ENCODE measurements around the gene RCVRN. TPM values are rescaled to one million over a fixed set of nuclear protein-coding genes. Genes with fewer than 3 reads are reported as not detected.

RCVRN gene
- total and polyA plus RNA-seq, 2 of the 13 experiments (the other 11 are each of a cell fraction or from before 2014, with no cell fraction given), result not detected

DNA sequence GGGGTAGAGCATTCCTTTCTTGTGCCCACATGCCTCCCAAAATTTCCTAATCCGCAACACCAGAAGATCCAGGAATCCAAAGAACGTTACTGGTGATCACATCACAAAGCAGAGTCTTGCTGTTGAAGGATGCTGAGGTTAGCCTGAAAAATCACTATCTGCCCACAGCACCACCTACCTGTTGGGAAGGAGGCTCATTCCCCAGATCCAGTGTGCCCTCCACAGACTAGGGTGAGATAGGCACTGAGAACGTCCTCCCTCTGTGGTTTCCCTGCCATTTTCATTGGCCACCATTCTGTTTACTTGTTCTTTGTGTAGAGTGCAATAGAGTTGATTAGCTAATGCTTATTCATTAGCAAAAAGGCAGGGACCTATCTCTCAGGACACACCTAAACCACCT is 30.3 kb downstream of the RCVRN start:
- no peak overlapping the region for H3K27ac ChIP-seq (ENCODE audit: extremely low read length, insufficient read depth, low read length)

GRCh38 chr17:9872852-9873251 is 32.2 kb downstream of the RCVRN start:
- Histone ChIP-seq H3K9ac (ENCODE audit: insufficient read depth, low read depth, low read length) (no peak overlapping the region), H4K20me1 (ENCODE audit: insufficient read depth, low read length) (no peaks in the 10 kb centered on the region), H3K27me3 (ENCODE audit: control insufficient read depth in 1 of 2, insufficient read depth in 2 of 2, low read length in 2 of 2) (peaks cover 1 to 25% of the 10 kb centered on the region in 2 experiments; a peak in 3 of 5 replicates), H3K4me2 (ENCODE audit: low read depth, low read length) (no peak overlapping the region), H3K79me2 (ENCODE audit: insufficient read depth, low read length) (no peaks in the 10 kb centered on the region), H3K27ac (ENCODE audit: extremely low read length, insufficient read depth, low read length) (no peak overlapping the region), H3K4me3 (replicated peaks in 1 of 3; ENCODE audit: insufficient read depth in 1 of 3, low read depth in 2 of 3, low read length in 3 of 3) (no peak overlapping the region), H3K4me1 (ENCODE audit: insufficient read depth, low read length) (no peaks in the 10 kb centered on the region), H3K9me3 (ENCODE audit: low read length) (no peaks in the 10 kb centered on the region), H3K36me3 (replicated peaks in 1 of 2; ENCODE audit: control insufficient read depth in 1 of 2, insufficient read depth in 2 of 2, low read length in 2 of 2) (no peaks in the 10 kb centered on the region), H2AFZ (ENCODE audit: low read length) (no peak overlapping the region)
- WGBS (ENCODE audit: low lambda C conversion rate), result 0% methylated on average over 3 of the region's 6 CpGs
- ATAC-seq, result no peak
- POLR2A ChIA-PET, result no interaction called here
- in situ Hi-C loops (cut with HindIII; ENCODE audit: extremely low pct_ligation_motif_present, low pct_unique_long_range_greater_than_20kb) (no loop called here), intact Hi-C loops (cut with micrococcal nuclease; ENCODE audit: unreplicated experiment) (no loop called here)
- TF ChIP-seq ZNF510 (CRISPR knock-in tag; IDR thresholded peaks at IDR 0.05; ENCODE audit: low read depth) (no peak), NFE2L1 (CRISPR knock-in tag; IDR thresholded peaks at IDR 0.05; ENCODE audit: borderline replicate concordance) (no peak), TAF1 (CRISPR knock-in tag; IDR thresholded peaks at IDR 0.05) (no peak), HNRNPL (IDR thresholded peaks at IDR 0.05; ENCODE audit: low read depth, low read length) (no peak)
- CTCF ChIA-PET (ENCODE audit: low intra/inter-chr PET ratio, low total read pairs), result no interaction called here
- no TSS peak for BruUV-seq (replicated peaks)
- no peak for FAIRE-seq
- no peak for DNase-seq (ENCODE audit: low spot score)

More for the DNA sequence above, 30.3 kb downstream of the RCVRN start:
- Histone ChIP-seq H3K9ac (ENCODE audit: insufficient read depth, low read depth, low read length) (no peak overlapping the region), H3K4me2 (ENCODE audit: low read depth, low read length) (no peak overlapping the region), H3K79me2 (ENCODE audit: insufficient read depth, low read length) (no peaks in the 10 kb centered on the region), H3K9me3 (ENCODE audit: low read length) (no peaks in the 10 kb centered on the region), H3K4me3 (replicated peaks in 1 of 3; ENCODE audit: insufficient read depth in 1 of 3, low read depth in 2 of 3, low read length in 3 of 3) (no peak overlapping the region), H2AFZ (ENCODE audit: low read length) (no peak overlapping the region), H4K20me1 (ENCODE audit: insufficient read depth, low read length) (no peaks in the 10 kb centered on the region), H3K36me3 (replicated peaks in 1 of 2; ENCODE audit: control insufficient read depth in 1 of 2, insufficient read depth in 2 of 2, low read length in 2 of 2) (no peaks in the 10 kb centered on the region), H3K27me3 (ENCODE audit: control insufficient read depth in 1 of 2, insufficient read depth in 2 of 2, low read length in 2 of 2) (peaks cover 1 to 28% of the 10 kb centered on the region in 2 experiments; a peak in 3 of 5 replicates), H3K4me1 (ENCODE audit: insufficient read depth, low read length) (no peaks in the 10 kb centered on the region)
- FAIRE-seq, result no peak
- WGBS (ENCODE audit: low lambda C conversion rate), result 0% methylated on average over 1 of the region's 3 CpGs
- BruUV-seq (replicated peaks), result no TSS peak
- CTCF ChIA-PET (ENCODE audit: low intra/inter-chr PET ratio, low total read pairs), result no interaction called here
- ATAC-seq, result no peak
- in situ Hi-C loops (cut with HindIII; ENCODE audit: extremely low pct_ligation_motif_present, low pct_unique_long_range_greater_than_20kb) (no loop called here), intact Hi-C loops (cut with micrococcal nuclease; ENCODE audit: unreplicated experiment) (no loop called here)
- POLR2A ChIA-PET, result no interaction called here
- no peak for DNase-seq (ENCODE audit: low spot score)
- TF ChIP-seq NFYB (CRISPR knock-in tag; IDR thresholded peaks at IDR 0.05) (no peak), ZNF253 (CRISPR knock-in tag; IDR thresholded peaks at IDR 0.05; ENCODE audit: borderline replicate concordance) (no peak), NFKBIZ (CRISPR knock-in tag; IDR thresholded peaks at IDR 0.05) (no peak)

All from HepG2 (cell line).